Neural progenitor cell (in vitro differentiated cells): ENCODE data around the gene OR2T8.
"Not testable (repeated sequence)": the region's sequence is repeated elsewhere in the genome, so short reads cannot be mapped to it uniquely, and the experiment has no call there.

ENCODE experiments used
- EZH2 ChIP-seq: fragments of 200-600 bp; sonication (generic); IDR thresholded peaks from 2 replicates; pipeline ENCODE4 v1.6.1; 2017; ENCODE audit warnings: antibody characterized with exemption, mild to moderate bottlenecking, moderate library complexity
- TF ChIP-seq, protein P1 (sequence below): fragments of 200-600 bp; sonication (generic); IDR thresholded peaks from 2 replicates; pipeline ENCODE4 v1.5.1; 2017; ENCODE audit warnings: antibody characterized with exemption, mild to moderate bottlenecking

GRCh38 chr1:247936965-247937734, 17.1 kb downstream of the OR2T8 start:
- TF ChIP-seq, protein P1, sequence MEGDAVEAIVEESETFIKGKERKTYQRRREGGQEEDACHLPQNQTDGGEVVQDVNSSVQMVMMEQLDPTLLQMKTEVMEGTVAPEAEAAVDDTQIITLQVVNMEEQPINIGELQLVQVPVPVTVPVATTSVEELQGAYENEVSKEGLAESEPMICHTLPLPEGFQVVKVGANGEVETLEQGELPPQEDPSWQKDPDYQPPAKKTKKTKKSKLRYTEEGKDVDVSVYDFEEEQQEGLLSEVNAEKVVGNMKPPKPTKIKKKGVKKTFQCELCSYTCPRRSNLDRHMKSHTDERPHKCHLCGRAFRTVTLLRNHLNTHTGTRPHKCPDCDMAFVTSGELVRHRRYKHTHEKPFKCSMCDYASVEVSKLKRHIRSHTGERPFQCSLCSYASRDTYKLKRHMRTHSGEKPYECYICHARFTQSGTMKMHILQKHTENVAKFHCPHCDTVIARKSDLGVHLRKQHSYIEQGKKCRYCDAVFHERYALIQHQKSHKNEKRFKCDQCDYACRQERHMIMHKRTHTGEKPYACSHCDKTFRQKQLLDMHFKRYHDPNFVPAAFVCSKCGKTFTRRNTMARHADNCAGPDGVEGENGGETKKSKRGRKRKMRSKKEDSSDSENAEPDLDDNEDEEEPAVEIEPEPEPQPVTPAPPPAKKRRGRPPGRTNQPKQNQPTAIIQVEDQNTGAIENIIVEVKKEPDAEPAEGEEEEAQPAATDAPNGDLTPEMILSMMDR = peak; percentile 59
- not testable (repeated sequence) for TF ChIP-seq EZH2
